NCI-H146 treated with DMSO at 0.1 percent for 48 hours (cell line): ENCODE results near the gene LBHD2.
"Not testable (repeated sequence)": the region's sequence is repeated elsewhere in the genome, so short reads cannot be mapped to it uniquely, and the experiment has no call there.

Experiments used
- DNase-seq: peaks from one replicate; lab custom pipeline; 2025; ENCODE audit not compliant: unreplicated experiment; lab: John Stamatoyannopoulos, UW

LBHD2 gene

DNA sequence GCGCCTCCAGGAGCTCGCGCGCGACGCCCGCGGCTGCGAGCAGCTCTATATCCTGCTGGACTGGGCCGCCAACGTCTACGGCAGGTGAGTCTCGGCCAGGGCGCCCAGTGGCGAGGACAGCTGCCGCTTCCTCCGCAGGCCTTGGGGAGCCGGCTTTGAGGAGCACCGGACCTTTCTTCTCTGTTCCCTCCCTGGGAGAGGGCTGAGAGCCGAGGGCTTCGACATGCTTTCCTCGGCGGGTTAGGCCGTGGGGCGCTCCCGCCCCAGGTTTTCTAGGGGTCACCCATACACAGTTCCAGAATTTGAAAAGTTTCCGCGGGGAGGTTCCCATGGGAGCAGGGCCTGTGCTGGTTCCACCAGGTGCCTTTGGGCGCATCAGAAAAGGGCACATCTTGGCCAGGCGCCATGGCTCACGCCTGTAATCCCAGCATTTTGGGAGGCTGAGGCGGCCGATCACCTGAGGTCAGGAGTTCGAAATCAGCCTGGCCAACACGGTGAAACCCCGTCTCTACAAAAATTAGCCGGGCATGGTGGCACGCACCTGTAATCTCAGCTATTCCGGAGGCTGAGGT, 18.8 kb downstream of the LBHD2 start:
- no peak for DNase-seq

DNA sequence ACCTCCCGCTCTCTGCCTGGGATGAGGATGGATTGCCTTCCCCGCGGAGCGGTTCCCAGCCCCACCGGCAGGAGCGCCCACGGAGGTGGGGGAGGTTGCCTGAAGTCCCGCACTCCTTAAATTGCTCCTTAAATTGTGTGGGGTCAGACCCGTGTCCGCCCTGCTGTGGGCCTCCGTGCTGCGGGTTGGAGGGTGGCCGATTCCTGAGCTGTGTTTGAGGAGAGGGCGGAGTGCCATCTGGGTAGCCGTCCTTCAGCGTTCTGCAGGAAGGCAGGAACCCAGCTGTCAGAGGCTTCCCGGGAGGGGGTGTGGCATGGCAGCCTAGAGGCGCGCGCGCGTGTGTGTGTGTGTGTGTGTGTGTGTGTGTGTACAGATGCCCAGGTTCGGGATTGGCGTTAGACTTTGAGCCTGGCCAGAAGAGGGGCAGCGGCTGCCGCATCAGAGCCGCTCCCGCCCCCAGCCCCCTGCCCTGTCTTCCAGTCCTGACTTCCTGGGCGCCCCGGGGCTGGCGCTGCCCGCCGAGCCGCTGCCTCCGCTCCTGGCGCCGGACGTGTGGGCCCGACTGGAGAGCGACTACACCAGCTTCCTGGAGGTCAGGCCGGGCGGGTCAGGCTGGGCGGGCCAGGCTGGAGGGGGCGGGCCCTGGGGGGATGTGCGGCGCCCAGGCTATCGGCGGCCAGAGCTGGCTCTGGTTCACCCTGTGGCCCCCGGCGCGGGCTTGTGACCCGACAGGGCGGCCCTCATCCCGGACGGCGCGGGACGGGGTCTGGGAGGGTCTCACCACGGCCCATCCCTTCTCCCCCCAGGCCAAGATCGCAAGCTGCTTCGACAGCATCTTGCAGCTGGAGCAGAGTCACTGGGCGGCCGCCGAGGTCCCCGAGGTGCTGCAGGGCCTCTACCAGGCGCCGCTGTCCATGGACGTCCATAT, 19.7 kb downstream of the LBHD2 start:
- DNase-seq: peak; percentile 36

DNA sequence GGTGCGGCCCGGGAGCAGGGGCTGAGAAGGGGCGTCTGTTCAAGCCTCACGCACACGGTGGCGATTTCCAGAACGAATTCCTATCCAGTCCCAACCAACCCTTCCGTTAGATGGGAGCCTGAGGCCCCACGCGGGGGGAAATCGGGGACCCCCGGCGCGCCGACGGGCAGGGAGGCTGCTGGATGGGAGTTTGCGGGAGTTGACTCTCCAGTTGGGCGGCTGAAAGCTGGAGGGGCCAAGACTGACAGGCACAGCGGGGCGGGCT, 20.3 kb downstream of the LBHD2 start:
- no peak for DNase-seq

DNA sequence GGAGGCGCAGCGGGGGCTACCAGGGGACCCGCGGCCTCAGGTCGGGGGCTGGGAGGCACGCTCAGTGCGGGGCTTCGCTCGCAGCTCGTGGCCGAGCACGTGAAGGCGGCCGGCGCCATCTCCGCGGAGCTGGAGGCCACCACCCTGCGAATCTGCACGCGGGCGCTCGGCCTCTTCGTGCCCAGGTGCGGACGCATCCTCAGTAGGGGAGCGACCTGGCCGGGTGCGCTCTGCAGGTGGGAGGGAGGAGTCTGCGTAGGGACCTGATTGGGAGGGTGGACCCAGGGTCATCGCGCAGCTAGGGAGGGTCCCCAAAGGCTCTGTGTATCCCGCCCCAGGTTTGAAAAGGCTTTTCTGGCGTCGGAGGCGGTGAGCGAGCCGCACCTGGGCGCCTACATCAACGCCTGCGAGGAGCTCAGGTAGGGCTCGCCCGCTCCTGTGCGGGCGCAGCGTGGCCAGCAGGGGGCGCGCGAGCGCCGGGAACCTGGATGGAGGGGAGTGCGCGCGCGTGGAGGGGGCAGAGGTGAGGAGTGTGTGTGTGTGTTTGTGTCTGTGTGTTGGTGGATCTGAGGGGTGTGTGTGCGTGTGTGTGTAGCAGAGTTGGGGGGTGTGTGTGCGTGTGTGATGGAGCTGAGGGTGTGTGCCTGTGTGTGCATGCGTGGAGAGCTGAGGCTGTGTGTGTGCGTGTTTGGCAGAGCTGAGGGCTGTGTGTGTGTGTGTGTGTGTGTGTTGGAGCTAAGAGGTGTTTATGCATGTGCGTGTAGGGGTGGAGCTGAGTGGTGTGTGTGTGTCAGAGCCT, 20.8 kb downstream of the LBHD2 start:
- DNase-seq: peak; percentile 55

DNA sequence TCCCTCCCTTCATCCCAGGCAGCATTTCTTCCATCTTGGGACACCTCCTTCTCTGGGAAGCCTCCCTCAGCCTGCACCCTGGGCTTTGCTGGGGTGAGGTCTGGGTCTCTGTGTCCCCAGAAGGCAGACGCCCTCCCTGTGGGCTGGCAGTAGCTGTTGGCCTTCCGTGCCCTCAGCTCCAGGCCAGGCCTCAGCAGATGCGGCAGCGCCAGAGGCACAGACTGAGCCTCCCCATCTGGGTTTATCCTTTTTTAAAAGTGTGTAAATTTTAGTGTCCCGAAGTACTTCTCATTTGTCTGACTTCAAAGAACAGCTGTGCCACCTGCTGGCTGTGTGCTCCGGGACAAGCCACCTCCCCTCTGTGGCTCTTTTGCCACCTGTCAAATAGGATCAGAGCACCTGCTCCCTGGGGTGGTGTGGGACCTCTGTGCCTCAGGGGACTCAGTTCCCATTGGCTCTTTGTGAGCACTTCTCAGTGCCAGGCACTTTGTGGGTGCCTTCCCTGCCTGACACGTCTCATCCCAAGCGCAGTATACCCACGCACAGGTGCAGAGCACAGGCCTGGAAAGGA, 21.7 kb downstream of the LBHD2 start:
- no peak for DNase-seq

DNA sequence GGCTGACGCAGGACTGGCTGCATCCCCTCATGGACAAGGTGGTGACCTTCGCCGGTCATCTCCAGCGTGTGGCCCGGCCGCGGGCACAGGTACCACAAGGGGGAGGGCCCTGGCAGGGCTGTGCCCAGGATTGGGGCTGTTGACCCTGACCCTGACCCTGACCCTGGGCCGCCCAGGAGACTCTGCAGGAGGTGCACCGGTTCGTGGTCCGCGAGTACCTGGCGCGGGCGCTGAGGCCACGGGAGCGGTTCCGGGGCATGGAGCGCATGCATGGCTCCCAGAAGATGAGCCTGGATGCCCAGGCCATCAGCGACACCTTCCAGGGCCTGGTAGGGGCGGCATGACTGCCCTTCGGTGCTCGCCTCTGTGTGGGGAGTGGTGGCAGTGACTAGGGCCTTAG, 23.4 kb downstream of the LBHD2 start:
- no peak for DNase-seq

DNA sequence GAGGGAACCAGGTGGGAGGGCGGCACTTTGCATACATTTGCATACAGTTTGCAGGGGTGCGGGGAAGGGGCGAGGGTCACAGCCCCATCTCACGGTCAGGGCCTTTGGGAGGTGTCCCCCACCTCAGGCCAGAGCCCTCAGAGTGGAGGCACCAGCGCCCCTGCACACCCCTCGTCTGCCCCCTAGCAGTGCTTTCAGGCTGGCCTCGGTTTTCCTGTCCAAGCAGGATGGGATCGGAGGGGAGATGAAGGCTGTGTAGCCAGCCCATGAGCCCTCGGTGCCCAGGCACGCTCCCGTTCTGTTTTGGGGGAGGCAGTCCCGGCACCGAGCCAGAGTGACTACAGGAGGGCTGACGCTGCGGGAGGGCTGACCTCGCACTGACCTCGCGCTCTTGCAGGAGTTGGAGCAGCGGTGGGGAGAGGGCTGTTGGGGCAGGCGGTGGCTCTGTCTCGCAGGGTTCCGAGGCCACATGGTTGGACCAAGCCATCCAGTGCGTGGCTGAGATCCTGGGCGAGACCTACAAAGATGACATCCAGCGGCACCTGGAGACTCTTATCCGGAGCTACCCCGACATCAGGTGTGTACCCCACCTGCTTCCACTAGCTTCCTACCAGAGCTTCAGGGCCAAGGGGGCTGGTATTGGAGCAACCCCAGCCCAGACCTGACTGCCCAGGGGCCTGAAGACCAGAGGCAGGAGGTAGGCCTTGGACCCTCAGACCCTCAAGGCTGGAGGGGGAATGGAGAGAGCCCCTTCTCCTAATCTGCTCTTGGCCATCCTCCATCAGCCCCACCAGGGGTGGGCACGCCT, 24.1 kb downstream of the LBHD2 start:
- DNase-seq: no peak

DNA sequence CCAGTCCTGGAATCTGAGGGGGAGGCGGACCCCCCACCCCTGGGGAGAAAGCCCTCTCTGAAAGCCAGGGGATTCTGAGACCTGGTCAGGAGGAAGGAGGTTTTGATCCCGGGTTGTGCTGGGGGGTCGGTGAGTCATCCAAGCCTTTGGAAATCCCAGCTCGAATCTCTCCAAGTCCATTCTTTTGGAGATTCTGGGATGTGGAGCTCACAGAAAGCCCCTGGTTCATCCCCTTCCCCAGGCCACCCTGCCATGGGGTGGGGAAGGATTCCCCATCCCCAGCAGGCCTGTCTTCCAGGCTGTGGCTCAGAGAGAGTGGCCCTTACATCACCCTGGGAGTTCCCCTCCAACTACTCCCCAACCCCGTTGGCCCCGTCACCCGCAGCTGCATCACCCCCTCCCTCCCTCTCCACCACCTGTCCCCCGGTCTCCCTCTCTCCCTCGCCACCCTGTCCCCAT, 24.8 kb downstream of the LBHD2 start:
- no peak for DNase-seq

DNA sequence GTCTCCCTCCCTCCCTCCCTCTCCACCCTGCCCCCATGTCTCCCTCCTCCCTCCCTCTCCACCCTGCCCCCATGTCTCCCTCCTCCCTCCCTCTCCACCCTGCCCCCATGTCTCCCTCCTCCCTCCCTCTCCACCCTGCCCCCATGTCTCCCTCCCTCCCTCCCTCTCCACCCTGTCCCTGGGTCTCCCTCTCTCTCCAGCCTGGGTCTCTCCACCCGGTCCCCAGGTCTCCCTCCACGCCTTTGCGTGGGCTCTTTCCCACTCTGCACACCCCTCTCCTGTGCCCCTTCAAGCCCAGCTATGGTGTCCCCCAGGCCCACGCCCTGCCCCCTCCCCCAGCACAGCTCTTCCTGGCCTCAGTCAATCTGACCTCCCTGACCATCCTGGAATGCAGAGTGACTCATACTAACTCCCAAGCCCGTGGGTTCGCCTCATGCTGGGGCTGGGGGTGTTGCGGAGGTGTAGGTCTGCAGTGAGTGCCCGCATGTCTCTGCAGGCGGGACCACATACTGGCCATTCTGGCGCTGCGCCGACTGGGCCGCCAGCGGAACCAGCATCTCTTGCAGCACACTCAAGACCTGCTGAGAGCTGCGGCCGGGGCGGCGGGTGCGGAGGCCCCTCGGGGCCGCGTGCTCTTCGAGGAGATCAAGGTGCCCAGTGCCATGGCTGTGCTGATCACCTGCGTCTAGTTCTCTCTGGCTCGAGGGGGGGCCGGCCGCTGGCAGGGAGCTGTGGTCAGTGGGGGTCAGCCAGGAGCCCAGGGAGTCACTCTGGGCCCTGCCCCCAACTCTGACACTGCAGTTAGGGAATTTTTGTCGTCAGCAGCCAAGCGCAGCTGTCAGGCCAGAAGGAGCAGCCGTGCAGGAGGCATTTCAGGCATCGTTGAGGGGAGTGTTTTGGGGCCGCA, 25.8 kb downstream of the LBHD2 start:
- no peak for DNase-seq

DNA sequence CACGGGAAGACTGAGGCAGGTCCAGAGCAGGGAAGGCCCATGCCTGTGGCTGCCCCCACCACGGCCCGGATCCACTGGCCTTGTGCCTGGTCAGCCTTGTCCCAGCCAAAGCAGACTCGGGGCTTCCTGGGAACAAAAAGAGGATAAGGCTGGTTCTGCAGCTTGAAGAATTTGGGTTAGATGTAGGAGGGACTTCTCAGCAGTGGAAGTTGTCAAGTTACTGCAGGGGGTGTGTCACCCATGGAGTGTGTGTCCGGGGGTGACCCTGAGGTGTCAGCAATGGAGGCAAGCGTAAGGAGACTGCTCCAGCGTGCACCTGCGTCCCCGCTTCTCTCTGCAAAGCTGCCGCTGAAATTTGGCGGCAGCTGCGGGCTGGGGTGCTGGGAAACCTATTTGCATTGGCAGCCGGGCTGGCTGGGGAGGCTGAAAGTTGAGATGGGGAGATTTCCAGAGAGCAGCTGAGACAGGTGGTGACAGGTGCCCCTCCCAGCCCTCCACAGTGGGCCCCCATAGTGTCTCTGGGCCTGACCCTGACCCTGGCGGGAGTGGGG, 26.7 kb downstream of the LBHD2 start:
- DNase-seq: no peak

DNA sequence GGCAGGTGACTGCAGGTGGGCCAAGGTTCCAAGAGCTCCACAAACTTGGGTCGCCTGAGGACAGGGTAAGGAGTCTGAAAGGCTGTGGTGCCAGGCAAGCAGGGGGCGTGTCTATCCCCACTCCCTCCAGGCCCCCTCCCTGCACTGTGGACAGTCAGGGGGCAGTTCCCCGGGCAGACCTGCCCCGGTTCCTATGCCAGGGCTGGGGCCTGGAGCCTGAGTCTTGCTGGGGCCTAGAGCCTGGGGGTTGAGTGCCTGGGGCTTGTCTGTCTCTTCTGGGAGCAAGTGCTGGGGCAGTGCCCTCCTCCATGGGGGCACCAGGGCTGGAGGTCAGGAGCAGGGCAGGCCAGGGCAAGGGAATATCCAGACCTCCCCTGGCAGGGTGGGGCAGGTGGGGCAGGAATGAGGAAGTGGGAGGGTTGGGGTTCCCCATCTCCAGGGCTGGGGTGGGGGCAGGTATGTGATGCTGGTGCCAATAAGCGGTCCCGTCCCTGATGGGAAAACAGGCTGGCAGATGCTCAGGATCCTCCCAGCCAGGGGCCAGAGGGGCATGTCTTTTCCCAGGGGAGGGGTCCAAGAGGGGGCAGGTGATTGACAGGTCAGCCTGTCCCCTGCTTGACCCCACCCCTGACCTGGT, 27.3 kb downstream of the LBHD2 start:
- DNase-seq: no peak

DNA sequence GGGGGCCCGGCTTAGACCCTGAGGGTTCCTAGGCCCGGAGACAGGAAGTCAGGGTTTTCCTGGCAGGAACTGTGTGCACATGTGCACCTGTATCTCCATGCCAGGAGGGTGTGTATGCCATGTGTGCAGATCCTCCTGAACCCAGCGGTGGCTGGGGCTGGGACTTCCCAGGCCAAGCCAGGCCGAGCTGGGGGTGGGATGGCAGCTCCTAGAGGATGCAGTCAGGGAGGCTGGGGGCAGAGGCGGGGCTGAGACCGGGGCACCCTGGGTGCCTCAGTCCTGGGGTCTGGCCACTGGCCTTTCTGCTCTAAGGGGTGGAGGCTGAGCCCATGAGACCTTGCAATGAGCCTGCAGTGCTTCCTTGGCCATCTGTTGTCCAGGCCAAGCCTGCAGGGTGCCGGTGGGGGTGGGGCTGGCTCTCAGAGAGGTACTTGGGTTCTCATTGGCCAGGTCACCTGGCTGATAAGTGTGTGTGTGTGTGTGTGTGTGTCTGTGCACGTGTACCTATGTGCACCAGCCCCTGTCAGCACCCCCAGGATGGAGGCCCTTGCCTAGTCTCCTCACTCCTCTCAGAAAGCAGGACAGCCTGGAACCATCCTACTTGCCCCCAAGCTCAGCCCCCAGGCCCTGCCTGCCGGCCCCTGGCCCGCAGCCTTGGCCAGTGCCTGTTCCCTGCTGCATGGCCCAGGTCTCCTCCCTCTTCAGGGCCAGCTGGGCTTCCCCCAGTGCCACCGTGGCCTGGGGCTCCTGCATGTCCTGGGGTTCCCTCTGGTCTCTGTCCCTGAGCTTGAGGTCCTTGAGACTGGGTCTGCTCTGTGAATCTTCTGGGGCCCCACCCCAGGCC, 28.6 kb downstream of the LBHD2 start:
- no peak for DNase-seq

DNA sequence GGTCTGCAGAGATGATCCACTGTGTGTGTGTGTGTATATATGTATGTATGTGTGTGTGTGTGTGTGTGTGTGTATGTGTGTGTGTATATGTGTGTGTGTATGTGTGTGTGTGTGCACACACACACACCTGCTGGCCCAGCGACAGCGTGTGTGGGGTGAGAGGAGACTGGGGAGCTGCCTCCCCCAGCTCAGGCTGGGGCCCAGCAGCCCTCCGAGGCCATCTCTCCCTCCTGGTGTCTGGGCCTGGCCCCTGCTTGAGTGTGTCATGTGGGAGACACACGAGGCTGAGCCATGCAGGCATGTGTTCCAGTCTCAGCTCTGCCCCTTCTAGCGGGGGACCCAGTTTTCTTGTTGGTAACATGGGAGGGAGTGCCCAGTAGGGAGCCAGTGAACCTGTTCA, 29.3 kb downstream of the LBHD2 start:
- no peak for DNase-seq

DNA sequence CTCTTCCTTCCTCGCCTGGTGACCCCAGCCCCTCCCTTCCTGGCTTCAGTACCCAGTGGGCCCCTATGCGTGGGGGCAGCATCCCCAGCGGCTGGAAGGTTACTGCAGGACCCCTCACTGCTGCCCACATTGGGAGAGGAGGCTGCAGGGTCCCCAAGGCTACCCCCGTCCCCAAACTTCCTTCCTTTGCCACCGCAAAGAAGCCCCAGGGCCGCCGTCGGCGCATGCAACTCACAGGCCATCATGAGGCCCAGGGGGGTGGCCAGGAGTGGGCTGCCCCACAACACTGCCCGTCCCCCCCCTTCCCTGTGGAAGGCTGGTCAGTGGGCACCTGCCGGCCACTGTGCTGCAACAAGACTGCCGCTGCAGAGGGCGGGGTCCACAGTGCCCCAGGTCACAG, 29.8 kb downstream of the LBHD2 start:
- no peak for DNase-seq

DNA sequence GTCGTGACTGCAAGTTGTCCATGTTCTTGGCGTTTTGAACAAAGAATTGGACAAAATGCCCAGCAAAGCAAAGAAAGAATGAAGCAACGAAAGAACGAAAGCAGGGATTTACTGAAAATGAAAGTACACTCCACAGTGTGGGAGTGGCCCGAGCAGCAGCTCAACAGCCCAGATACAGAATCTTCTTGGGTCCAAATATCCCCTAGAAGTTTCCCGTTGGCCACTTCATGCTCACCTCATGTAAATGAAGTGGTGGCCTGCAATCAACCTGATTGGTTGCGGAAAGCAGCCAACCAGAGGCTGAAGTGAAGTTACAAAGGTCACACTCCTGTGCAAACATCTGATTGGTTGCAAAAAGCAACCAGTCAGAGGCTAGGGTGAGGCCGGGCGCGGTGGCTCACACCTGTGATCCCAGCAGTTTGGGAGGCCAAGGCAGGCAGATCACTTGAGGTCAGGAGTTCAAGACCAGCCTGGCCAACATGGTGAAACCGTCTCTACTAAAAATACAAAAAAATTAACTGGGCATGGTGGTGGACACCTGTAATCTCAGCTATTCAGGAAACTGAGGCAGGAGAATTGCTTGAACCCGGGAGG, 31.2 kb downstream of the LBHD2 start:
- DNase-seq: not testable (repeated sequence)

DNA sequence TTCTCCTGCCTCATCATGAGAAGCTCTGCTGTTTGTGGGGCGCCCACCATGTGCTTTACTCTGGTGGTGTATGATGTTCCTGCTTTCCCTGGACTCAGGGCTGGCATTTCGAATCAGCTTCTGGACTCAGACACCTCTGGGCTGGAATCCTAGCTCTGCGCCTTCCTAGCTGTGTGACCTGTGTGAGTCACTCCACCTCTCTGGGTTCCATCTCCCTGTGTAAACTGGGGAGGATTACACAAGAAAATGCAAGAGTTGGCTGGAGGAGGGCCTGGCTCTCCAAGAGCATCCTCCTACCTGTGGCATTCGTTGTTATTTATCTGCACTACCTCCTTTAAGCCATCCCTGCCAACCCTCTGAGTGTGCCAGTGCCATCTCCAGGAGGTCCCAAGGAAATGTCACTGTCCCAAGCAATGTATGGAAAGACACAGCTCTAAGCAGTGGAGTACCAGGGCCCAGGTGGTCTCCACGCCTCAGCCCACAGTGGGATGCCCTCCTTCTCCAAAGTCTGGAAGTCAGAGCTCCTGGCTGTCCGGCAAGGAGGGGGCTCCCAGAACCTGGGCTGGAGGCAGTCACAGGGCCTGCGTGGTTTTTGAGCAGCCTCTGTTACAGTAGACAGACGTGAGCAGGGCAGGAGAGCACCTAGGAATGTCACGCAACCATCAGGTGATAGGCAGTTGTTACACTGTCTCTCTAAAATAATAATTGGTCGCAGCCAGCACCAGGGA, 32.0 kb downstream of the LBHD2 start:
- no peak for DNase-seq

DNA sequence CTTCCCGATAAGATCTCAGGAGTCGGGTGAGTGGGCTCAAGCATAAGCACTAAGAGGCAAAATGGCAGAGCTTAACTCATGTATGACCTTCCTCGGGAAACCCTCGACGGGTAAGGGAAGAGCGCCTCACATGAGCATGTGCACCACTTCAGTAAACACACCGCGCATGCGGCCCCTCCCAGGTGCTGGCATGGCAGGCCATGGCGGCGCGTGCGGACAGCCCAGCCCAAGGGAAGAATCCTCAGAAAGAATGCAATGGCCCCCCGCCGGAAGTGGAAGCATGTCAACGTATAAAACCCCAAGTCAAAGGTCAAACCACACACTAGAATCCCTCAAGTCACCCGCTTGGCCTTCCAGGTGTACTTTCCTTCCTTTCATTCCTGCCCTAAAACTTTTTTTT, 32.6 kb downstream of the LBHD2 start:
- DNase-seq: no peak
